Effector CD4-positive, alpha-beta T cell (primary cell): ENCODE measurements around the gene PRR14L.
"Not testable (repeated sequence)": the region's sequence is repeated elsewhere in the genome, so short reads cannot be mapped to it uniquely, and the experiment has no call there.

Source experiments
- DNase-seq: peaks from one replicate; pipeline ENCODE4 v3.0.0-alpha.2; 2020

Gene PRR14L

GRCh38 chr22:31681349-31682345 lies 68.3 kb downstream of the PRR14L start:
- DNase-seq: no peak

- no peak for DNase-seq
Measured at GRCh38 chr22:31680861-31681341, 69.0 kb downstream of the PRR14L start.

DNA sequence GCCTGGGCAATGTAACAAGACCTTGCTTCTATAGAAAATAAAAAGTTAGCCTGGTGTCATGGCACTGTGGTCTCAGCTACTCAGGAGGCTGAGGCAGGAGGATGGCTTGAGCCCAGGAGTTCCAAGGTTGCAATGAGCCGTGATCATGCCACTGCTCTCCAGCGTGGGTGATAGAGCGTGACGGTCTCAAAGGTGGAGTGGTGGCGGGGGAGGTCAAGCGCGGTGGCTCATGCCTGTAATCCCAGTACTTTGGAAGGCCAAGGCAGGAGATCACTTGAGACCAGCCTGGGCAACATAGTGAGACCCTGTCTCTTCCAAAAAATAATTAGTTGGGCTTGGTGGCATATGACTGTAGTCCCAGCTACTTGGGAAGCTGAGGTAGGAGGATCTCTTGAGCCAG lies 71.2 kb downstream of the PRR14L start:
- no peak for DNase-seq

GRCh38 chr22:31676700-31677099 lies 73.2 kb downstream of the PRR14L start:
- peak; percentile 85 for DNase-seq

DNA sequence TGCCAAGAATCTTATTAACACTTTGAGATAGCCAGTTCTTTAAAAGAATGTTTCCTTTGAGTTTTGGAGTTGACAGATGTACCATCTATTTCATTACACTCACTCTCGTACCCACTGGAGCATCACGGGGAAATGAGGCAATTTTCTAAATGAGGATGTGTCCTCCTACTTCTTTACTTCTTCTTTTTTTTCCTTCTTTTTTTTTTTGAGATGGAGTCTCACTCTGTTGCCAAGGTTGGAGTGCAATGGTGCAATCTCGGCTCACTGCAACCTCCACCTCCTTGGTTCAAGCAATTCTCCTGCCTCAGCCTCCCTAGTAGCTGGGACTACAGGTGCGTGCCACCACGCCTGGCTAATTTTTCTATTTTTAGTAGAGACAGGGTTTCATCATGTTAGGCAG lies 75.7 kb downstream of the PRR14L start:
- DNase-seq: not testable (repeated sequence)

- not testable (repeated sequence) for DNase-seq
Measured at GRCh38 chr22:31668849-31669248, 81.1 kb downstream of the PRR14L start.

DNA sequence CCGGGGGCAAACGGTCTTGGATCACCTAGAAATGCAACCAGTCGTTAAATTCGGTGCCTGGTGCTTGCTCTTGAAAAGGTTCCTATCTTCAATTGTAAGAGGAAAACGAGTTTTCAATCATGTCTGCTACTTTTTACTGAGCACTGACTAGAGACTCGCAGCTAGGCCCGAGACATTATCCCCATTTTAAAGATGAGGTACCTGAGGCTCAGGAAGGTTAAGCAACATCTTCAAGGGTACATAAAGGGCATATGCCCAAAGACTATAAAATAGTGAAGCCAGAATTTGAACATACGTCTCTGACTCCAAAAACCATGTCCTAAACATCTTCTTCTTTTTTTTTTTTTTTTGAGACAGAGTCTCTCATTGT lies 87.3 kb downstream of the PRR14L start:
- no peak for DNase-seq

GRCh38 chr22:31661851-31662667 lies 87.9 kb downstream of the PRR14L start, which contains the start of gene PISD:
Gene PISD (minus strand): TSS chr22:31662215. CDS start chr22:31662208, 7 bp downstream.
- DNase-seq: peak; percentile 96

GRCh38 chr22:31660860-31661341 lies 89.0 kb downstream of the PRR14L start:
- DNase-seq: not testable (repeated sequence)

GRCh38 chr22:31659246-31659645 lies 90.7 kb downstream of the PRR14L start:
- no peak for DNase-seq

DNA sequence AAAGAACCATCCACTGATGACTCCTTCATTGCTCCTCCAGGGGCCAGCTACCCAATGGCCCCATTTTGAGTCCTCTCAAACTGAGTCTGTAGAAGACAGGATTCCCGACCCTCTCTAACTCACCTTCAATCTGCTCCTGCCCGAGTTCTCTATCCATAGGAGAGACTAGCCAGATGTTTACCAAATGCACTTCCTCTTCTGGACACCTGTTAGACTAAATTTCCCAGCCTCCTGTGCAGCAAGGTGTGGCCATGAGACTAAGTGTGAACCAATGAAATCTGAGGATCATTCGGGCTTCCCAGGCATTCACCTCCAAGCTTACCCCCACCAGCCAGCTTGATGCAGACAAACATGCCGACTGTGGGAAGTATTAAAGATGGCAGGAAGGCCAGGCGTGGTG lies 95.5 kb downstream of the PRR14L start:
- no peak for DNase-seq

DNA sequence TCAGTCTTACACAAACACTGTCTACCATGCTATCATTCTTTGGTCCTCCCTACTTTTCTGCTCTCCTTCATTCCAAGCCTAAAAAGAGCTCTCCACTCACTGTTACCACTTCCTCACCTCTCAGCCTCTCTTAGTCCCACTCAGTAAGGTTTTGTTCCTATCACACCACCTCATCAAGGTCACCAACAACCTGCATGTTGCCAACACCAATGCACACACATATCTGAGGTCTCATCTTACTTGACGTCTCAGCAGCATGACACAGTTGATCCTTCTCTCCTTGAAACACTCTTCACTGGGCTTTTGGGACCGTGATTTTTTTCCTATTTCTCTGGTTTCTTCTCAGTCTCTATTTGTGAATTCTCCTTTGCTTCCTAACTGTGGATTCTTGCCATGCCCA lies 96.0 kb downstream of the PRR14L start:
- DNase-seq: no peak

DNA sequence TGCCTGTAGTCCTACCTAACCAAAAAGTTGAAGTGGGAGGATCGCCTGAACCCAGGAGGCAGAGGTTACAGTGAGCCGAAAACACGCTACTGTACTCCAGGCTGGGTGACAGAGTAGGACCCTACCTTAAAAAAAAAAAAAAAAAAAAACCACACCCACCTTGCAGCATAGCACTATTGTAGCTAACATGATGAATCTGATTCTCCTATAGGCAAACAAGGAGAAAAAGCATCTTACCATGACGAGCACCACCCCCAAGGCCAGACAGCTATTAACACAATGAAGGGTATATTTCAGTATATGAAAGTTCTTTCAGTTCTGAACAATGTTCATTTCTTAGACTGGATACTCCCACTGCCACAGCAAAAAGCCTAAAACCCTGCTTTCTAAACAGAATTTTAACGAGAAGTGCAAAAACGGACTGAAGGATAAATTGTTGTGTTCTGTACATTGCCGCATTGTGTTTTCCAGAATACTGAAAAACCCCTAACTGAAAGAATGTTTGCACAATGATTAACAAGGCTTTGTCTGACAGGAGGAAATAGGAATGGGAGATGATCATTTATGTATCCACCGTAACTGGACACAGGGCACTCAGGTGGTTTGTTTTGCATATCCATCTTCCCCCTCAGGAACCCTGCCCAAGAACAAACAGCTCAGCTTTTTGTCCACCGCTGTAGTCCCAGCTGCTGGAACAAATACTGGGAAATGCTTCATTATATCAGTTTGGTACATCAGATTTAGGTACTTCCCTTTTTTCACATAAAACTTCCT lies 96.8 kb downstream of the PRR14L start:
- DNase-seq: no peak

GRCh38 chr22:31652088-31652487 lies 97.8 kb downstream of the PRR14L start:
- no peak for DNase-seq

- no peak for DNase-seq
Measured at GRCh38 chr22:31651664-31652063, 98.3 kb downstream of the PRR14L start.

GRCh38 chr22:31650391-31650790 lies 99.5 kb downstream of the PRR14L start:
- no peak for DNase-seq

DNA sequence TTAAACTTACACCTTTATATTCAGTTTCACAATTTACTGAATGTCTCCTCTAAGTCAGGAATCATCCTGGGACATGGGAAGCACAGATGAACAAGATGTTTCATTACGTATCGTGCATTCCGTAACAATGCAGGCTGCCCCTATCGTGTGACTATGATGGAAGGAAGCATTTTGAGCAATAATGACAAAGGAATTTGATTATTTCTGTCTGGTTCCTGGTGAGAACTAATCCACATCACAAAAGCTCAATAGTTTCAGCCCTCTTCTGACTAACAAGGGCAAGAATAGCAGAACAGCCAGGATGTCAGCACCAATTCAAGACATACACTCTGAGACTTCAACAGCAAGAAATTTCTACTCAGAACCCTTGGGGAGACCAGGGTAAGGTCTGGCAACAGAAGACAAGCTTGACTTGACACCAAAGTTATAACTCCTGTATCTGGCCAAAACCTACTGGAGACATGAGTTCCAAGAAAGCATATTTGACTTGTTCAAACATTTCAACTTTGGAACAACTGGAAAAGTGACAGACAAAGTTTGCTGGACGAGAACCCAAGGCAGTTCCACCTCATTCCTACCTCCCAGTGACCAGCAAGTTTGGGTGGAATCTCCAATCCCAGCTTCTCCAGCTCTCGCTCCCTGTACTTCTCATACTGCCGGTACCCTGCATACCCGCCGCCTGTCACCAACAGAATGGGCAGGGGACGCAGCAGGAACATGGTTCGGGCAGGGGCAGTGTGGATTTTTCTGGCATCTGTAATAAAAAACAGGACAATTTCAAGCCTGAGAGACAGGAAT lies 102.2 kb downstream of the PRR14L start:
- no peak for DNase-seq

- DNase-seq: no peak
Measured at GRCh38 chr22:31647066-31647465, 102.9 kb downstream of the PRR14L start.

GRCh38 chr22:31646186-31647019 lies 103.5 kb downstream of the PRR14L start:
- DNase-seq: no peak

GRCh38 chr22:31639436-31640039 lies 110.4 kb downstream of the PRR14L start:
- no peak for DNase-seq
